Left lung (tissue), 10 donors: ENCODE data around the gene MRGPRF. TPM values are rescaled to one million over a fixed set of nuclear protein-coding genes. Genes with fewer than 3 reads are reported as not detected.

ENCODE experiments used
- ATAC-seq: fragments of 200-7000 bp; cut with Tn5 transposase; one replicate; pipeline ENCODE4 v1.9.1; 2020; ENCODE audit warnings: moderate library complexity
- DNase-seq, 4 donors: peaks; one replicate each; pipeline ENCODE4 v3.0.0-alpha.2; 2013 to 2020
- H3K27ac ChIP-seq, 2 donors: fragments of 200-600 bp; sonication (generic) in 1 of 2; one replicate each; pipeline versions ENCODE4 v1.5.0 to v1.8.0; 2020 to 2021
- H3K27me3 ChIP-seq, 2 donors: fragments of 200-600 bp; sonication (generic) in 1 of 2; one replicate each; pipeline versions ENCODE4 v1.5.0 to v1.8.0; 2020 to 2021
- H3K36me3 ChIP-seq, 2 donors: fragments of 200-600 bp; sonication (generic) in 1 of 2; one replicate each; pipeline versions ENCODE4 v1.5.0 to v1.8.0; 2020 to 2021
- H3K4me1 ChIP-seq, 2 donors: fragments of 200-600 bp; one replicate each; pipeline ENCODE4 v1.8.0; 2021
- H3K4me3 ChIP-seq, 2 donors: fragments of 200-600 bp; sonication (generic) in 1 of 2; one replicate each; pipeline versions ENCODE4 v1.5.0 to v1.8.0; 2020 to 2021; ENCODE audit warnings: mild to moderate bottlenecking in 1 of 2
- H3K9me3 ChIP-seq, 2 donors: fragments of 200-600 bp; sonication (generic) in 1 of 2; one replicate each; pipeline versions ENCODE4 v1.5.0 to v1.8.0; 2020 to 2021
- CTCF ChIP-seq, 2 donors: fragments of 200-600 bp; sonication (generic) in 1 of 2; IDR thresholded peaks; one replicate each; pipeline versions ENCODE4 v1.5.0 to v1.8.0; 2021; ENCODE audit warnings: antibody characterized with exemption in 2 of 2
- intact Hi-C, 2 donors: fragments of 100-400 bp; cut with DNase I; formaldehyde crosslinking; loops; one replicate each; pipeline versions ENCODE4 v1.11.2 to v1.14.2; 2022
- polyA plus RNA-seq, 6 donors: library from polyadenylated mRNA; unstranded; fragments of 120-200 nt; gene quantifications; one replicate each; pipeline ENCODE4 v1.2.1, GENCODE V29; 2013; ENCODE audit not compliant: insufficient read length in 6 of 6
- total RNA-seq, 2 donors: library from RNA; stranded (reverse); fragmentation: NEBNext Ultra II Directional; extraction: Animal tissue kit (Norgen Biotek cat#: 25700); gene quantifications; one replicate each; pipeline ENCODE4 v1.2.1, GENCODE V29; 2021
- donor health status: DM: no; HTN: yes; CAD: no.
- donor health status: DM: no; HTN: no; CAD: no.

The MRGPRF gene
- total and polyA plus RNA-seq, 8 donors, result 4.2 to 22.6 (median 6.2) TPM

GRCh38 chr11:69005631-69006368 is 7.2 kb downstream of the MRGPRF start:
- DNase-seq, result peak in 1 of 4 donors; percentile 33
- no peak overlapping the region for H3K27ac ChIP-seq
- H3K4me1 ChIP-seq, result peaks cover 3 to 22% of the 10 kb centered on the region in 2 donors
- H3K9me3 ChIP-seq, result no peaks in the 10 kb centered on the region
- intact Hi-C loops, result no loop called here
- H3K36me3 ChIP-seq, result no peaks in the 10 kb centered on the region
- no peak overlapping the region for H3K4me3 ChIP-seq
- ATAC-seq, result no peak
- no peak for TF ChIP-seq CTCF (IDR thresholded peaks at IDR 0.05)
- peaks cover 5 to 81% of the 10 kb centered on the region in 2 donors for H3K27me3 ChIP-seq

- no peak overlapping the region for H3K27ac ChIP-seq
- intact Hi-C loops, result no loop called here
- DNase-seq (peak in 1 of 4 donors; percentile 24), ATAC-seq (no peak)
- TF ChIP-seq CTCF (IDR thresholded peaks at IDR 0.05), result no peak
- peaks cover under 1 to 75% of the 10 kb centered on the region in 2 donors for H3K27me3 ChIP-seq
- H3K9me3 ChIP-seq, result no peaks in the 10 kb centered on the region
- H3K4me3 ChIP-seq, result no peak overlapping the region
- no peaks in the 10 kb centered on the region for H3K36me3 ChIP-seq
- peaks cover 3 to 16% of the 10 kb centered on the region in 2 donors for H3K4me1 ChIP-seq
These were observed 7.8 kb downstream of the MRGPRF start for GRCh38 chr11:69005183-69005630.

- peaks cover 3 to 10% of the 10 kb centered on the region in 2 donors for H3K4me1 ChIP-seq
These were observed 8.4 kb downstream of the MRGPRF start for GRCh38 chr11:69004411-69005182.

GRCh38 chr11:69003866-69004367 is 9.1 kb downstream of the MRGPRF start:
- ATAC-seq (no peak), DNase-seq (peak in 1 of 4 donors; percentile 28)
- Histone ChIP-seq H3K9me3 (no peaks in the 10 kb centered on the region), H3K36me3 (no peaks in the 10 kb centered on the region), H3K4me3 (no peak overlapping the region), H3K27ac (no peak overlapping the region), H3K27me3 (peaks cover 0 to 71% of the 10 kb centered on the region in 2 donors), H3K4me1 (peaks cover 1 to 8% of the 10 kb centered on the region in 2 donors)
- TF ChIP-seq CTCF (IDR thresholded peaks at IDR 0.05), result no peak
- intact Hi-C loops, result no loop called here

More at GRCh38 chr11:69004411-69005182, 8.4 kb downstream of the MRGPRF start:
- TF ChIP-seq CTCF (IDR thresholded peaks at IDR 0.05), result no peak
- ATAC-seq (no peak), DNase-seq (peak in 1 of 4 donors; percentile 27)
- intact Hi-C loops, result no loop called here
- Histone ChIP-seq H3K9me3 (no peaks in the 10 kb centered on the region), H3K27ac (no peak overlapping the region), H3K36me3 (no peaks in the 10 kb centered on the region), H3K27me3 (peaks cover 0 to 72% of the 10 kb centered on the region in 2 donors), H3K4me3 (no peak overlapping the region)
